Retinal pigment epithelial cell (primary cell): ENCODE data around the gene ATF4.

Experiments
- DNase-seq: peaks from one replicate; pipeline ENCODE4 v3.0.0-alpha.2; 2010; ENCODE audit warnings: low read depth
- H3K4me3 ChIP-seq: 2 replicates; pipeline ENCODE4 v1.5.1; 2011; ENCODE audit warnings: mild to moderate bottlenecking, low read length, control low read depth, moderate library complexity
- CTCF ChIP-seq: conservative IDR thresholded peaks from 2 replicates; pipeline ENCODE4 v1.5.1; 2011; ENCODE audit warnings: low read depth, low read length, control low read depth, inconsistent platforms

The ATF4 gene

GRCh38 chr22:39494471-39495120 lies 25.8 kb upstream of the ATF4 start:
- no peak for DNase-seq

GRCh38 chr22:39496131-39496838 lies 24.1 kb upstream of the ATF4 start:
- peak; percentile 83 for TF ChIP-seq CTCF
- H3K4me3 ChIP-seq: no peak overlapping the region
- DNase-seq: no peak

More at GRCh38 chr22:39494471-39495120, 25.8 kb upstream of the ATF4 start:
- no peak overlapping the region for H3K4me3 ChIP-seq
- TF ChIP-seq CTCF: no peak

GRCh38 chr22:39497429-39497828 lies 22.9 kb upstream of the ATF4 start:
- no peak for TF ChIP-seq CTCF
- no peak overlapping the region for H3K4me3 ChIP-seq
- DNase-seq: no peak

- no peak for TF ChIP-seq CTCF
- H3K4me3 ChIP-seq: no peak overlapping the region
- DNase-seq: no peak
Observed at GRCh38 chr22:39498368-39498767, 22.0 kb upstream of the ATF4 start.

- no peak for DNase-seq
- H3K4me3 ChIP-seq: no peak overlapping the region
- no peak for TF ChIP-seq CTCF
Observed at GRCh38 chr22:39498802-39499201, 21.6 kb upstream of the ATF4 start.

GRCh38 chr22:39500101-39500500 lies 20.3 kb upstream of the ATF4 start:
- TF ChIP-seq CTCF: no peak
- no peak overlapping the region for H3K4me3 ChIP-seq
- no peak for DNase-seq

- no peak for DNase-seq
- H3K4me3 ChIP-seq: peak overlapping the region; percentile 89
- no peak for TF ChIP-seq CTCF
Observed at GRCh38 chr22:39501644-39502108, 18.7 kb upstream of the ATF4 start.
